Liver (tissue), 9 donors: ENCODE results near the gene ANKRD2. TPM values are rescaled to one million over a fixed set of nuclear protein-coding genes. Genes with fewer than 3 reads are reported as not detected.

Source experiments
- DNase-seq: peaks from one replicate; pipeline ENCODE4 v3.0.0-alpha.2; 2017; ENCODE audit warnings: low spot score
- H3K27ac ChIP-seq, 2 donors: one replicate each; pipeline ENCODE4 v1.7.0; 2013; ENCODE audit warnings: inconsistent platforms in 2 of 2, low read length in 2 of 2, control low read depth in 1 of 2, low read depth in 1 of 2, mild to moderate bottlenecking in 1 of 2
- H3K27me3 ChIP-seq, 4 donors: one replicate each; pipeline versions ENCODE4 v1.6.1 to v1.7.0; 2013; ENCODE audit warnings: low read length in 3 of 4, inconsistent platforms in 1 of 4, mild to moderate bottlenecking in 1 of 4, moderate library complexity in 1 of 4; ENCODE audit not compliant: control insufficient read depth in 4 of 4, insufficient read depth in 4 of 4
- H3K36me3 ChIP-seq, 4 donors: one replicate each; pipeline versions ENCODE4 v1.6.1 to v1.7.0; 2013; ENCODE audit warnings: low read length in 3 of 4, mild to moderate bottlenecking in 3 of 4, low read depth in 1 of 4, moderate library complexity in 1 of 4; ENCODE audit not compliant: control insufficient read depth in 4 of 4, insufficient read depth in 3 of 4
- H3K4me1 ChIP-seq, 4 donors: one replicate each; pipeline versions ENCODE4 v1.6.1 to v1.7.0; 2013; ENCODE audit warnings: low read length in 3 of 4, mild to moderate bottlenecking in 3 of 4, moderate library complexity in 1 of 4; ENCODE audit not compliant: control insufficient read depth in 4 of 4, insufficient read depth in 4 of 4
- H3K4me3 ChIP-seq, 3 donors: one replicate each; pipeline versions ENCODE4 v1.6.1 to v1.7.0; 2013; ENCODE audit warnings: low read length in 3 of 3, control low read depth in 1 of 3, low read depth in 1 of 3, mild to moderate bottlenecking in 1 of 3
- H3K9ac ChIP-seq, 2 donors: one replicate each; pipeline ENCODE4 v1.7.0; 2013; ENCODE audit warnings: low read length in 2 of 2, mild to moderate bottlenecking in 2 of 2, moderate library complexity in 2 of 2, control low read depth in 1 of 2, low read depth in 1 of 2
- H3K9me3 ChIP-seq, 4 donors: one replicate each; pipeline versions ENCODE4 v1.6.1 to v1.7.0; 2013; ENCODE audit warnings: low read length in 3 of 4; ENCODE audit not compliant: control insufficient read depth in 4 of 4
- EGR1 ChIP-seq, 2 donors: IDR thresholded peaks; 2 replicates each; pipeline ENCODE4 v1.6.1; 2016 to 2018; ENCODE audit warnings: antibody characterized with exemption in 2 of 2, low read depth in 2 of 2
- FOXA1 ChIP-seq: IDR thresholded peaks from 2 replicates; pipeline ENCODE4 v1.6.1; 2016; ENCODE audit warnings: antibody characterized with exemption
- FOXA2 ChIP-seq: IDR thresholded peaks from 2 replicates; pipeline ENCODE4 v1.6.1; 2016; ENCODE audit warnings: antibody characterized with exemption
- GABPA ChIP-seq, 2 donors: IDR thresholded peaks in 1 of 2; conservative IDR thresholded peaks in 1 of 2; 2 replicates each; pipeline ENCODE4 v1.6.1; 2016; ENCODE audit warnings: antibody characterized with exemption in 2 of 2, mild to moderate bottlenecking in 1 of 2, moderate library complexity in 1 of 2
- HNF4A ChIP-seq, 2 donors: conservative IDR thresholded peaks; 2 replicates each; pipeline ENCODE4 v1.6.1; 2016; ENCODE audit warnings: antibody characterized with exemption in 2 of 2, mild to moderate bottlenecking in 2 of 2
- HNF4G ChIP-seq: IDR thresholded peaks from 2 replicates; pipeline ENCODE4 v1.6.1; 2016; ENCODE audit warnings: antibody characterized with exemption
- JUND ChIP-seq, 2 donors: IDR thresholded peaks; 2 replicates each; pipeline ENCODE4 v1.6.1; 2016; ENCODE audit warnings: antibody characterized with exemption in 2 of 2
- NR2F2 ChIP-seq: IDR thresholded peaks from 2 replicates; pipeline ENCODE4 v1.6.1; 2016; ENCODE audit warnings: antibody characterized with exemption
- RAD21 ChIP-seq, 2 donors: IDR thresholded peaks; 2 replicates each; pipeline ENCODE4 v1.6.1; 2016; ENCODE audit warnings: antibody characterized with exemption in 2 of 2, mild to moderate bottlenecking in 2 of 2
- RXRA ChIP-seq, 2 donors: IDR thresholded peaks; 2 replicates each; pipeline ENCODE4 v1.6.1; 2017 to 2018; ENCODE audit warnings: antibody characterized with exemption in 2 of 2, mild to moderate bottlenecking in 1 of 2
- SP1 ChIP-seq: IDR thresholded peaks from 2 replicates; pipeline ENCODE4 v1.6.1; 2018; ENCODE audit warnings: antibody characterized with exemption, mild to moderate bottlenecking
- TAF1 ChIP-seq: conservative IDR thresholded peaks from 2 replicates; pipeline ENCODE4 v1.6.1; 2016; ENCODE audit warnings: antibody characterized with exemption, mild to moderate bottlenecking
- YY1 ChIP-seq: IDR thresholded peaks from 2 replicates; pipeline ENCODE4 v1.6.1; 2016; ENCODE audit warnings: antibody characterized with exemption, mild to moderate bottlenecking
- WGBS: extraction: QIAGEN DNeasy Blood & Tissue Kit; methylation state at CpG from one replicate; pipeline ENCODE4 v1.1.7; 2013; 5-methylcytosine and 5-hydroxymethylcytosine counted together
- polyA plus RNA-seq, 2 donors: library from polyadenylated mRNA; stranded (reverse) in 1 of 2; unstranded in 1 of 2; fragments of 200-250 nt in 1 of 2; fragments of >200 nt in 1 of 2; fragmentation: Nextera tagmentation in 1 of 2; extraction: Ambion mirVana in 1 of 2; gene quantifications; one replicate each; pipeline versions ENCODE4 v1.2.1 to v1.2.3, GENCODE V29; 2013 to 2015
- total RNA-seq, 2 donors: library from RNA; depleted of rRNA; stranded (reverse); fragments of >200 nt; gene quantifications; one replicate each; pipeline ENCODE4 v1.2.3, GENCODE V29; 2014
- TF ChIP-seq, protein P1 (sequence below): IDR thresholded peaks from 2 replicates; pipeline ENCODE4 v1.6.1; 2016; ENCODE audit warnings: antibody characterized with exemption
- TF ChIP-seq, protein P2 (sequence below): IDR thresholded peaks from 2 replicates; pipeline ENCODE4 v1.6.1; 2016; ENCODE audit warnings: antibody characterized with exemption
- TF ChIP-seq, protein P3 (sequence below): fragments of 150-350 bp; IDR thresholded peaks from 2 replicates; pipeline ENCODE4 v1.5.1; 2017; ENCODE audit warnings: improper control_type of control experiment, low read depth, low read length; ENCODE audit not compliant: missing input control
- TF ChIP-seq, protein P4 (sequence below): IDR thresholded peaks from 2 replicates; pipeline ENCODE4 v1.6.1; 2016; ENCODE audit warnings: antibody characterized with exemption, mild to moderate bottlenecking
- donor health status: healthy.
- donor health status: healthy.
- donor health status: healthy.
- donor health status: healthy.
- donor health status: healthy.

The ANKRD2 gene
- total and polyA plus RNA-seq, 4 donors = not detected

DNA sequence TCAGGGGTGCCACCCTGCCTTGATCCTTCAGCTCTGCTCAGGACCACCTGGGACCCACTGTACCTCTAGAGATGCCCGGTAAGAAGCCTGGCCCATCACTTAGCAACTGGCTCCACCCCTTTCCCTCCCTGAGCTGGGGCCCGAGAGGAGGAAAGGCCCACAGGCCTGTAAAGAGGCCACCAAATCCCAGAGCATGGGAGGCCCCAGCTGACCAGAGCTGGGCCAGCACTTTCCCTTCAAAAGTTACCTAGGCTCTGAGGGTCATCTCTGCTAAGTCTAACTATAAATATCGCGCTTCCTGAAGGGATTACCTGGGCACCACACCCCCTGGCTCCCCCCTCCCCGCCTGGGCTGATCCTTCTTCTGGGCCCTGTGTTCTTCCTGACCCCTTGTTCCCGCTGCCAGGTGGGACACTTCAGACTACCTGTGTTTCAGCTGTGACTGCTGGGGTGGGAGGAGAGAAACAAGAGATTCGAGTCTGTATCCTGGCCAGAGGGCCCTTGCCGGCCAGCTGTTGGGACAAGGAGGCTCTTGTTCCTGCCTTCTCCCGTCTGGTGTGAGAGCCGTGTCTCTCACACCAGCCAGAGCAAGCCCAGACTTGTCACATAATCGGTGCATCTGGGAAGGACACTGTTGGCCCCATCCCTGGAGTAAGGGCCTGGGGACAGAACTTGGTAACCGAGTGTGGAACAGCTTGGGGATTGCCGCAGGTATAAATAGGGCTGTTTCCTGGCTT lies 22.8 kb upstream of the ANKRD2 start:
- Histone ChIP-seq H3K4me1 (no peaks in the 10 kb centered on the region), H3K4me3 (no peak overlapping the region), H3K36me3 (no peaks in the 10 kb centered on the region), H3K9me3 (no peaks in the 10 kb centered on the region), H3K27me3 (no peaks in the 10 kb centered on the region), H3K27ac (no peak overlapping the region), H3K9ac (no peak overlapping the region)
- 83% methylated on average over 13 of the region's 13 CpGs for WGBS
- TF ChIP-seq EGR1 (IDR thresholded peaks at IDR 0.05; ENCODE audit: low read depth in 2 of 2) (no peak), YY1 (no peak), RXRA (IDR thresholded peaks at IDR 0.05) (no peak), HNF4G (no peak)
- TF ChIP-seq, protein P1, sequence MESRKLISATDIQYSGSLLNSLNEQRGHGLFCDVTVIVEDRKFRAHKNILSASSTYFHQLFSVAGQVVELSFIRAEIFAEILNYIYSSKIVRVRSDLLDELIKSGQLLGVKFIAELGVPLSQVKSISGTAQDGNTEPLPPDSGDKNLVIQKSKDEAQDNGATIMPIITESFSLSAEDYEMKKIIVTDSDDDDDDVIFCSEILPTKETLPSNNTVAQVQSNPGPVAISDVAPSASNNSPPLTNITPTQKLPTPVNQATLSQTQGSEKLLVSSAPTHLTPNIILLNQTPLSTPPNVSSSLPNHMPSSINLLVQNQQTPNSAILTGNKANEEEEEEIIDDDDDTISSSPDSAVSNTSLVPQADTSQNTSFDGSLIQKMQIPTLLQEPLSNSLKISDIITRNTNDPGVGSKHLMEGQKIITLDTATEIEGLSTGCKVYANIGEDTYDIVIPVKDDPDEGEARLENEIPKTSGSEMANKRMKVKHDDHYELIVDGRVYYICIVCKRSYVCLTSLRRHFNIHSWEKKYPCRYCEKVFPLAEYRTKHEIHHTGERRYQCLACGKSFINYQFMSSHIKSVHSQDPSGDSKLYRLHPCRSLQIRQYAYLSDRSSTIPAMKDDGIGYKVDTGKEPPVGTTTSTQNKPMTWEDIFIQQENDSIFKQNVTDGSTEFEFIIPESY = no peak
- TF ChIP-seq, protein P2, sequence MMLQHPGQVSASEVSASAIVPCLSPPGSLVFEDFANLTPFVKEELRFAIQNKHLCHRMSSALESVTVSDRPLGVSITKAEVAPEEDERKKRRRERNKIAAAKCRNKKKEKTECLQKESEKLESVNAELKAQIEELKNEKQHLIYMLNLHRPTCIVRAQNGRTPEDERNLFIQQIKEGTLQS = no peak
- DNase-seq = no peak

DNA sequence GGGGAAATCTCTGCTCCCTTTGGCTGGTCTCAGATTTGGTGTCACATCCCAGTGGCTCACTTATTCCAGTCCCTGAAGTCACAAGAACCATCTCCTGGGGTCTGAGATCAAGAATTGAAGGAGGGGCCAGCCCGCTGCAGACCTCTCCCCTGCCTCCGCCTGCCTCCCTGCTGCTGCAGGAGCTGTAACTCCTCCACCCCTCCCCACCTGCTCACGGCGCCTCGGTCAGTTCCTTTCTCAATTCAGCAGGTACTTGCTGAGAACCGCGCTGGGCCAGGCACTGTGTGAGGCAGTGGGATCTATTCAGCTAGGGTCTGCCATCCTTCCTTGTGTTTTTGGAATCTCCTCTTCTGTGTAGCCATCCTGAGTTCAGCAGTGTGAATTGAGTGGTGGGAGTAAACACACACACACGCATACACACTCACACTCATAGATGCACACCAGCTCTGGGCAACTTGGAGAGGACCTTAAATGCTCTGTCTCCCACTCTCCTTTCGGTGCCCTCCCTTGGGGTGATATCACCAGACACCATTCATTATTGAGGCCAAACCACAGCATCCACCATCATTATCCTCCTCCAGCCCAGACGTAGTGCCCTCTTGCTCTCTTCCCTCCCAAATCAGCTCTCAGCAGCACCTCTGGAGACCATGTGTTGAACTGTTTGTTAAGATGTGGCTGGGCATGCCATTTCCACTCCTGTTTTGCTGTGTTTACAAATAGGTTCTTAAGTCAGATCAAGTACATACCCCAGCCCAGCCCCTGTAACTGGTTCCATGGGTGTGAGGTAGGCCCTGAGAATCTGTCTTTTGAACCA lies 22.0 kb upstream of the ANKRD2 start:
- Histone ChIP-seq H3K9me3 (no peaks in the 10 kb centered on the region), H3K9ac (no peak overlapping the region), H3K36me3 (no peaks in the 10 kb centered on the region), H3K4me3 (no peak overlapping the region), H3K27ac (no peak overlapping the region), H3K4me1 (no peaks in the 10 kb centered on the region), H3K27me3 (no peaks in the 10 kb centered on the region)
- DNase-seq = no peak
- 94% methylated on average over 10 of the region's 10 CpGs for WGBS
- TF ChIP-seq, protein P3, sequence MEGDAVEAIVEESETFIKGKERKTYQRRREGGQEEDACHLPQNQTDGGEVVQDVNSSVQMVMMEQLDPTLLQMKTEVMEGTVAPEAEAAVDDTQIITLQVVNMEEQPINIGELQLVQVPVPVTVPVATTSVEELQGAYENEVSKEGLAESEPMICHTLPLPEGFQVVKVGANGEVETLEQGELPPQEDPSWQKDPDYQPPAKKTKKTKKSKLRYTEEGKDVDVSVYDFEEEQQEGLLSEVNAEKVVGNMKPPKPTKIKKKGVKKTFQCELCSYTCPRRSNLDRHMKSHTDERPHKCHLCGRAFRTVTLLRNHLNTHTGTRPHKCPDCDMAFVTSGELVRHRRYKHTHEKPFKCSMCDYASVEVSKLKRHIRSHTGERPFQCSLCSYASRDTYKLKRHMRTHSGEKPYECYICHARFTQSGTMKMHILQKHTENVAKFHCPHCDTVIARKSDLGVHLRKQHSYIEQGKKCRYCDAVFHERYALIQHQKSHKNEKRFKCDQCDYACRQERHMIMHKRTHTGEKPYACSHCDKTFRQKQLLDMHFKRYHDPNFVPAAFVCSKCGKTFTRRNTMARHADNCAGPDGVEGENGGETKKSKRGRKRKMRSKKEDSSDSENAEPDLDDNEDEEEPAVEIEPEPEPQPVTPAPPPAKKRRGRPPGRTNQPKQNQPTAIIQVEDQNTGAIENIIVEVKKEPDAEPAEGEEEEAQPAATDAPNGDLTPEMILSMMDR = no peak
- TF ChIP-seq, protein P1 = no peak
- TF ChIP-seq EGR1 (IDR thresholded peaks at IDR 0.05; ENCODE audit: low read depth in 2 of 2) (no peak), TAF1 (no peak), RAD21 (IDR thresholded peaks at IDR 0.05) (no peak), SP1 (no peak), RXRA (IDR thresholded peaks at IDR 0.05) (no peak), HNF4A (conservative IDR thresholded peaks at IDR 0.05) (no peak), FOXA1 (no peak), HNF4G (no peak), FOXA2 (no peak), JUND (IDR thresholded peaks at IDR 0.05) (no peak), NR2F2 (no peak), GABPA (IDR thresholded peaks at IDR 0.05 in 1 of 2, conservative IDR thresholded peaks at IDR 0.05 in 1 of 2) (no peak)
- TF ChIP-seq, protein P4, sequence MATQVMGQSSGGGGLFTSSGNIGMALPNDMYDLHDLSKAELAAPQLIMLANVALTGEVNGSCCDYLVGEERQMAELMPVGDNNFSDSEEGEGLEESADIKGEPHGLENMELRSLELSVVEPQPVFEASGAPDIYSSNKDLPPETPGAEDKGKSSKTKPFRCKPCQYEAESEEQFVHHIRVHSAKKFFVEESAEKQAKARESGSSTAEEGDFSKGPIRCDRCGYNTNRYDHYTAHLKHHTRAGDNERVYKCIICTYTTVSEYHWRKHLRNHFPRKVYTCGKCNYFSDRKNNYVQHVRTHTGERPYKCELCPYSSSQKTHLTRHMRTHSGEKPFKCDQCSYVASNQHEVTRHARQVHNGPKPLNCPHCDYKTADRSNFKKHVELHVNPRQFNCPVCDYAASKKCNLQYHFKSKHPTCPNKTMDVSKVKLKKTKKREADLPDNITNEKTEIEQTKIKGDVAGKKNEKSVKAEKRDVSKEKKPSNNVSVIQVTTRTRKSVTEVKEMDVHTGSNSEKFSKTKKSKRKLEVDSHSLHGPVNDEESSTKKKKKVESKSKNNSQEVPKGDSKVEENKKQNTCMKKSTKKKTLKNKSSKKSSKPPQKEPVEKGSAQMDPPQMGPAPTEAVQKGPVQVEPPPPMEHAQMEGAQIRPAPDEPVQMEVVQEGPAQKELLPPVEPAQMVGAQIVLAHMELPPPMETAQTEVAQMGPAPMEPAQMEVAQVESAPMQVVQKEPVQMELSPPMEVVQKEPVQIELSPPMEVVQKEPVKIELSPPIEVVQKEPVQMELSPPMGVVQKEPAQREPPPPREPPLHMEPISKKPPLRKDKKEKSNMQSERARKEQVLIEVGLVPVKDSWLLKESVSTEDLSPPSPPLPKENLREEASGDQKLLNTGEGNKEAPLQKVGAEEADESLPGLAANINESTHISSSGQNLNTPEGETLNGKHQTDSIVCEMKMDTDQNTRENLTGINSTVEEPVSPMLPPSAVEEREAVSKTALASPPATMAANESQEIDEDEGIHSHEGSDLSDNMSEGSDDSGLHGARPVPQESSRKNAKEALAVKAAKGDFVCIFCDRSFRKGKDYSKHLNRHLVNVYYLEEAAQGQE = no peak
- TF ChIP-seq, protein P2 = no peak
